HG03520 (cell line): ENCODE measurements around the gene TMEM200C.
"Not testable (repeated sequence)": the region's sequence is repeated elsewhere in the genome, so short reads cannot be mapped to it uniquely, and the experiment has no call there.

Experiments
- ATAC-seq: cut with Tn5 transposase; IDR thresholded peaks from one replicate; pipeline ENCODE4 v1.9.1; 2021; ENCODE audit warnings: mild to moderate bottlenecking, moderate library complexity; ENCODE audit not compliant: unreplicated experiment

Gene TMEM200C

DNA sequence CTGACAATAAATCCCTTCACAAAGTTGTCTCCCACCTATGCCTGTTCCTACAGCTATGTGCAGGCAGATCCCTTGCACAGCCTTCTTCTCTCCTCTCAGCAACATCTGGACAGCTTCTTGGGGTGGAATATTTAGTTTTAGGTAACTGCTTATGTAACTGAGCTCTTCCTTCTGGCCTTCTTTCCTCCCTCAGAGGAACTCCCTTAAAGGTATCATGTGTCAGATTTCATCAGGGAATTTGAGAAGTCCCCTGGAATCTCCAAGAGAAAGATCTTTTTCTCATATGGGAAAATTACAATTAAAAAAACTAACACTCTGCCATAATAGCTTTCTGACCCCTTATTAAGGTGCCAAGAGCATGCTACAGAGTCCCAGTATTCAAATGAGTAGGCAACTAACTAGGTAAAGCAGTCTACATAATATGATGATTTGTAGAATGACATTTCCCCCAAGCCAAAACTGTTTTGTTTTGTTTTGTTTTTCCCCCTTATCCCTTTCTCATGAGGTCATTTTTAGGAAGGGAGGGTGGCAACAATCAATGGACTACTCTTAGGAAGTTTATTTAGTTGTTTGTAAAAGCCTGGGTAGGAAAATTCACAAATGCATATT is 2.4 kb downstream of the TMEM200C start:
- no peak for ATAC-seq

DNA sequence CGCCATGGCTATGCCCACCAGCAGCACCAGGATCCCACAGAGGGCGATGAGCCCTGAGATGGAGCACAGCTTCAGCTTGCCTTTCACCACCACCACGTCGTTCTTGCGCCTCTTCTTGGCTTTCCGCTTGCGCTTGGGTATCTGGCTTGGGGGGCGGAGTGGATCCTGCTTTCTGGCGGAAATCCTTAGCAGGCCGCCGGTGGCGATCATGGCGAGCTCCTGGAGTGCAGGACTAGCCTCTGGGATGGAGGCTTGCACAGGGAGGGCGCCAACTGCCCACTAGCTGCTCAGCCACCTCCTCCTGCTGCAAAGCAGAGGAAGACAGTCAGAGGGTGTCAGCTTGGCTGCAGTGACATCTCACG is 3.5 kb downstream of the TMEM200C start:
- ATAC-seq = no peak

- ATAC-seq = no peak
Measured at GRCh38 chr18:5891184-5891853, 4.0 kb downstream of the TMEM200C start.

GRCh38 chr18:5890331-5891183 is 4.8 kb downstream of the TMEM200C start:
- peak; percentile 86 for ATAC-seq

DNA sequence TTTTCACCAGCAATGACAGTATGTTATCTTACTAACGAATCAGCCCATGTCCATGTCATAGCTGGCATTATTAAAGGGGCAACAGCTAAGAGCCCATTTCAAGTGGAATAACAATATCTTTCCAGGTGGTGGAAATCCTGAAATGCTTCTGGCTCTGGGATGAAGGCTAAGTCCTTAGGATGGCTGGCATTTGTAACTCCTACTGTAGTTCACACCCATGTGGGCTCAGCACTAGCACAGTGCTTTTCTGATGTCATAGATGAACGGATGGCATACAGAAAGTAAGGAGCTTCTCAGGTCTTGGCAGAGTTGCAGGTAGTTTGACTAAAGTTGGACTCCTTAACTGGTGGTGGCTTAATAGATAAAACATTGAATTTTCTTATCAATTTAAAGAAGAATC is 10.0 kb downstream of the TMEM200C start:
- ATAC-seq = no peak

GRCh38 chr18:5884375-5884774 is 10.9 kb downstream of the TMEM200C start:
- ATAC-seq = peak; percentile 55

DNA sequence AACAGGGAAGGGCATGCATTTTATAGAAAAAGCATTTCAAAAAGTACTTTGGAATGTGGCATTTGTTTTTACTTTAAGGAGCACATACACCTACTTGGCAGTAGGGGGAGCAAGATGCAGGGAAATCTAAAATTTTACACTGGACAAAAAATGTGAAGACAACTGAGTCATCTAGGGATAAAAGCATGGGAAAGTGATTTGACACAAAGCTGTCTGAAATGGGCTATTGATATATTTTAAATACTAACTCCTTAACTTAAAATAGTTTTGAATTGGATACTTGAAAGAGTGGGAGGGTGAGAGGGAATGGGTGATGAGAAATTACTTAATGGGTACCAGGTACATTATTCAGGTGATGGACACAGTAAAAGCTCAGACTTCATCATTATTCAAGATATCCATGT is 15.8 kb downstream of the TMEM200C start:
- ATAC-seq = no peak

GRCh38 chr18:5876891-5877290 is 18.4 kb downstream of the TMEM200C start:
- no peak for ATAC-seq

GRCh38 chr18:5874336-5874735 is 21.0 kb downstream of the TMEM200C start:
- no peak for ATAC-seq

DNA sequence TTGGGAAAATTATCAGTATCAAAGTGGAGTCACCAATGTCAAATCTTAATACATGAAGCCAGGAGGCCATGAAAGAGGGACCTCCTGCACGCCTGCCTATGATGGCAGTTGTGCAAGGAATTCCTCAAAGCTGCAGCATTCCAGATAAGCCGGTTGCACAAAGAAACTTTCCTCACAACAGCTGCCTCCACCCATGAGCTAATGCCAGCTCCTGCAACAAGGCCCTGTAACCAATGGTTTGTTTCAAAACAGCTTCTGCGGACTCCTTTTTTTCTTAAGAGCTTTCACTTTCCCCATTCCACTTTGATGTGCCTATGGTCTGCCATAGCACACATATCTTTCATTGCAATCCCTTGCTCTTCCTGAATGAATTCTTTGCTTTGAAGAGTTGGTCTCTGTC is 22.4 kb downstream of the TMEM200C start:
- no peak for ATAC-seq

- no peak for ATAC-seq
Measured at GRCh38 chr18:5871426-5871825, 23.9 kb downstream of the TMEM200C start.

DNA sequence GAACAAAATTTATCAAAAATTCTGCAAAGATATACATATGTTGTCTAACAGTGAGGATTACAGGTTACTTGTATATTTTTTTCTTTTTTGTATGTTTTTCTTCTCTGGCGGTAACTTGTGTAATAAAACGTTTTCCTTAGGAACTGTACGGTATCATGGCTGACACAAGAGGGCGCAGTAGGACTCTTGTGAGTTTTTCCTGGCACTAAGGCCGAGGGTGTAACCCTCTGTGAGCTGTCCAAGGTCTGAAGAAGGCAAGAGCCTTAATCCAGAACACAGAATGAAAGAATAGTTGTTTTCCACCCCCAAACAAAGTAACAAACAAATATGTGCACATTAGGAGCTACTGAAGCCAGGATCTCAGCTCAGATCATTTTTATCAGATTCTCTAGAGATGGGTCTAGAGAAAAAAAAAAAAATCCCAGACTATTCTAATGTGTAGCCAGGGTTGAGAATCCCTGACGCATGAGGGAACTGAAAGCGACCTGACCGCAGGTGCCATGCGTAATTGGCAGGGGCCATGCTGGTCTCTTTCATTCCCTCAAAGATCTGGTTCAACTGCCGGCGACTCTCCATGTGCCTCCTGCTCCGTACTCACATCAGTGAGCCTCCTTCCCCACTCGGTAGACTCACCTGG is 27.0 kb downstream of the TMEM200C start:
- peak; percentile 81 for ATAC-seq

GRCh38 chr18:5865521-5865920 is 29.8 kb downstream of the TMEM200C start:
- no peak for ATAC-seq

- ATAC-seq = not testable (repeated sequence)
Measured at GRCh38 chr18:5862127-5862526, 33.2 kb downstream of the TMEM200C start.

- ATAC-seq = no peak
Measured at GRCh38 chr18:5857180-5857579, 38.1 kb downstream of the TMEM200C start.

DNA sequence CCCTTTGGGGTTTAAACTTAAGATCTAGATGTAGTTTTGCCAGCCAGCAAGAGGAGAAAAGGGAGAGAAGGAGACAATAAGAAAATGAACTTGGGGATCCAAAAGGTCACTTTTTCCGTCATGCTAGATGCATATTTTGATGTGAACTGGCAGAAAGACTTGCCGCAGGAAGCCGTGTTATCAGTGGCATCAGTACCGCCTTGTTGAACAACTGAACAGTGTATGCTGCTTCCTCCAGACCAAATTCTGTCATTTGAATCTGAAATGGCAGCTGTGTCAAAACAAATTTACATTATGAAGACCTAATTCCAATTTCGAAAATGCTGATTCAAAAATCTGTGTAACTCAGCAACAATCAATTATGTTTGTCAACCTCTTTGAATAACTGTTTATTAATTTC is 42.1 kb downstream of the TMEM200C start:
- ATAC-seq = no peak

GRCh38 chr18:5851998-5852397 is 43.3 kb downstream of the TMEM200C start:
- ATAC-seq = no peak

DNA sequence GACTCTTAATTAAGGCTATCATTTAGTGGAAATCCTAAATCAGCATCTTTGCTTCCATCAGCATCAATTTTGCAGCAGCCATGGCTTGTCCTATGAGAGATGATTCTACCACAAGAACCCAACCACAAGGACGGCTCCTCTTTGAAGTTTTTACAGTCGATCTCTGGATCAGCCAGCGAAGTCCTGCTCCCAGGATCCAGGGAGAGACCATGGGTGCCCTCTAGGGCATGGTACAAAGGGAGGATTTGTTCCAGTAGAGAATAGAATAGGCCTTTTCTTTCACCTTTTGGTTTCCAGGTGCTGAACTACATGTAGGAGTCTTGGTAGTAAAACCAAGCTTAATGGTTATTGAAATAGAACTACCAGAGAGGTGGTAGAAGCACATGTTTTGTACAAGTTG is 52.7 kb downstream of the TMEM200C start:
- ATAC-seq = no peak

- no peak for ATAC-seq
Measured at GRCh38 chr18:5841518-5841917, 53.8 kb downstream of the TMEM200C start.

DNA sequence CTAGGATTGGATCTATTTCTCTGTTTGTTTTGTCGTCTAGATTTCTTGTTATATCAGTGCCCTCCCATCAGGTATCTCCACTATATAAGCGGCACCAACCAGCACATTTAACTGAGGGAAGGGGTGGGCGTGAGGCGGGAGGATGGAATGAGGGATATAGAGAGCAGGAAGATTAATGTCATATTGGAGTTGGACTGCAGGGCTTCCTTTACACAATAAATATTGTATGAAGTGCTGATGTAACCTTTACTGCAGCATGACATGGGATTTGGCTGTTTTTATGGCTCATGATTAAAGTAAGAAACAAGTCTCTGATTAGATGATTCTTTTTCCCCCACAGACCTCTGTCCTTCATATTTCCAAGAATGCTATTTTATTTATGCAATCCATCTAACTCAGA is 54.8 kb downstream of the TMEM200C start:
- ATAC-seq = no peak

GRCh38 chr18:5840025-5840424 is 55.3 kb downstream of the TMEM200C start:
- ATAC-seq = no peak

- no peak for ATAC-seq
Measured at GRCh38 chr18:5839102-5839501, 56.2 kb downstream of the TMEM200C start.
